ENCODE measurements around the gene IRF3. TPM values are rescaled to one million over a fixed set of nuclear protein-coding genes. Genes with fewer than 3 reads are reported as not detected.

IRF3 gene
- total and polyA plus RNA-seq, 8 donors: 60.2 to 93.6 (median 72.5) TPM

DNA sequence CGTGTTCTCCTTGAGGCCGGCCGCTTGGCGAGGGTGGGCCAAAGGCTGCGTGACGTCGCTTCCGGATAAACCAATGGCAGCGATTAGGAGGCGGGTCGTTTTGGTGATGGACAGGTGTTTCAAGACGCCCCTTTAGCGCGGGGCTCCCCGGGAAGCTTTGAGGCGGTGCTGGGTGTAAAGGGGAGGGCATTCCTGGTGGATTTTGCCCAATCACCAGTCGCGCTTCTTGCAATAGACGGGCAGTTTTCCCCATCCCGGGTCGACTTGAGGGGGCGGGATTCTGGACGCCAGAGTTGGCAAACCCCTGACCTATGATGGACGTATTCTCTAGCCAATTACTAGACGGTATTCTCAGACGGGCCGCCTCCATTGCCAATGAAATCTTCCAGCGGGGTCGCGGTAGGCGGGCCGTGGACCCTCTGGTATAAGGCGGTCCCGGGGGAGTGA, 11.2 kb upstream of the IRF3 start:
- intact Hi-C loops (cut with DNase I): no loop called here
- Histone ChIP-seq H3K9me3 (no peaks in the 10 kb centered on the region), H3K36me3 (peaks cover 0 to 15% of the 10 kb centered on the region in 2 donors), H3K4me1 (peaks cover 21 to 55% of the 10 kb centered on the region in 2 donors), H3K27me3 (no peaks in the 10 kb centered on the region), H3K4me3 (peak overlapping the region; percentile 99 to 100), H3K27ac (peak overlapping the region; percentile 86 to 95)
- TF ChIP-seq, protein P1, sequence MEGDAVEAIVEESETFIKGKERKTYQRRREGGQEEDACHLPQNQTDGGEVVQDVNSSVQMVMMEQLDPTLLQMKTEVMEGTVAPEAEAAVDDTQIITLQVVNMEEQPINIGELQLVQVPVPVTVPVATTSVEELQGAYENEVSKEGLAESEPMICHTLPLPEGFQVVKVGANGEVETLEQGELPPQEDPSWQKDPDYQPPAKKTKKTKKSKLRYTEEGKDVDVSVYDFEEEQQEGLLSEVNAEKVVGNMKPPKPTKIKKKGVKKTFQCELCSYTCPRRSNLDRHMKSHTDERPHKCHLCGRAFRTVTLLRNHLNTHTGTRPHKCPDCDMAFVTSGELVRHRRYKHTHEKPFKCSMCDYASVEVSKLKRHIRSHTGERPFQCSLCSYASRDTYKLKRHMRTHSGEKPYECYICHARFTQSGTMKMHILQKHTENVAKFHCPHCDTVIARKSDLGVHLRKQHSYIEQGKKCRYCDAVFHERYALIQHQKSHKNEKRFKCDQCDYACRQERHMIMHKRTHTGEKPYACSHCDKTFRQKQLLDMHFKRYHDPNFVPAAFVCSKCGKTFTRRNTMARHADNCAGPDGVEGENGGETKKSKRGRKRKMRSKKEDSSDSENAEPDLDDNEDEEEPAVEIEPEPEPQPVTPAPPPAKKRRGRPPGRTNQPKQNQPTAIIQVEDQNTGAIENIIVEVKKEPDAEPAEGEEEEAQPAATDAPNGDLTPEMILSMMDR (IDR thresholded peaks at IDR 0.05): no peak
- ATAC-seq (peak; percentile 83), DNase-seq (peak; percentile 96 to 100 (median 100))

DNA sequence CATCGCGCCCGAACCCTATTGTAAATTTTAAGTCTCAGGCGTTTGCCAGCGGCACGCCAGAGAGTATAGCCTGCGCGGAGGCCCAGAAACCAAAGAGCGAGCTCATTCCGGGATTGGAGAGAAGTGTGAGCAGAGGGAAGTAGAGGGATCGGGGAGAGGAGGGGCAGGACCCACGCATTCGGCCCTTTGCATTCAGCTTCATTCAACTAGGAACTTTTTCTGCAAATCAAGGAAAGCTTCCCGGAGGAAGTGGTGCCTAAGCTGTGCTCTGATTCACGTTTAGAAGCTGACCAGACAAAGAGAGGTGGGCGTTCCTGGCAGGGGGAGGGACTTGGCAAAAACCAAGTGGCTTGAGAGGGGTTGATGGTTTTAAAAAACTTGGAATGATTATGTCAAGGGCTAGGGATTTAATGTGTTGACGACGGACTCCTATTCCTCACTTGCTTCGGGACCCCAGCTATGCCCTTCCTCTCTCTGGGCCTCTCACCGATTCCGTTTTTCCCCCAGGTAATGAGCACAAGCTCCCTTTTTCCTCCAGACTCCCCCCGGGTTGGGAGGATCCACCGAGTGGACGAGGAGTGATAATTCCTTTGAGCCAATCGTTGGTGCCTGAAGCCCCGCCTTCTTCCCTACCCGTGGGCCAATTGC, 10.6 kb upstream of the IRF3 start:
- H3K4me1 ChIP-seq: peaks cover 21 to 56% of the 10 kb centered on the region in 2 donors
- ATAC-seq: peak; percentile 81
- peak overlapping the region; percentile 86 to 95 for H3K27ac ChIP-seq
- no peaks in the 10 kb centered on the region for H3K9me3 ChIP-seq
- TF ChIP-seq, protein P1 (IDR thresholded peaks at IDR 0.05): no peak
- peak overlapping the region; percentile 27 to 99 for H3K4me3 ChIP-seq
- no peaks in the 10 kb centered on the region for H3K27me3 ChIP-seq
- peaks cover 0 to 9% of the 10 kb centered on the region in 2 donors for H3K36me3 ChIP-seq
- peak in 3 of 4 donors; percentile 81 to 93 (median 87) for DNase-seq
- intact Hi-C loops (cut with DNase I): no loop called here

DNA sequence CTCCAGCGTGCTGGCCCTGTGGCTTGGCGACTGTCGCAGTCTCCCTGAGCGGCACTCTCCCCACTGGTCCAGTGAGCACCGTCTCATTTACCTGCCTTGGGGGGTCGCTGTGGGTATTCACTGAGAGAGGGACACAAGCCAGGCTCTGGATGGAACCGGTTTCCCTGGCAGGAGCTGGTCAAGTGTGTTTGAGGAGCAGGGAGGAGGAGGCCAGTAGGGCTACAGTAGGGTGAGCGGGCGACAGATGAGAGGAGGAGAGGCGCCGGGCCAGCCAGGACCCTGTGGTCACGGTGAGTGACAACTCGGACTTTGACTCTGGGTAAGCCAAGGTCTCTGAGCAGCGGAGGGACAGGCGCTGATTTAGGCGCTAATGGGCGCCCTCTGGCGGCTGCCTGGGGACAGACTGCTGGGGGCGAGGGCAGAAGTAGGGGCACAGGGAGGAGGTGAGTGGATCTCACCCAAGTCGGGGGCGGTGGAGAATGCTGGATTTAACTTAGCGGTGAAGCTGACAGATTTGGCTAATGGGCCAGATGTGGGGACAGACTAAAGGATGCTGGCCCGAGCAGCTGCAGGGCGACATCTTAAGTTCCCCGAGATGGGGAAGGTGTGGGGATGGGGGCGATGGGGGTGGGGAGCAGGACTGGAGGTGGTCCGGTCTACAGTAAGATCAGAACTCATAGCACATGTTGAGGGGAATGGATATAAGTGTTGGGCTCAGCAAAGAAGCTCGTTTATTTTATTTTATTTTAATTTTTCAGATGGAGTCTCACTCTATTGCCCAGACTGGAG, 6.7 kb upstream of the IRF3 start:
- Histone ChIP-seq H3K36me3 (peaks cover 0 to 10% of the 10 kb centered on the region in 2 donors), H3K27me3 (no peaks in the 10 kb centered on the region), H3K9me3 (no peaks in the 10 kb centered on the region), H3K4me3 (no peak overlapping the region), H3K27ac (peak overlapping the region in 1 of 2 donors; percentile 51), H3K4me1 (peaks cover 6 to 18% of the 10 kb centered on the region in 2 donors)
- TF ChIP-seq, protein P1 (IDR thresholded peaks at IDR 0.05): peak; percentile 88 to 90
- intact Hi-C loops (cut with DNase I): no loop called here
- ATAC-seq (peak; percentile 16), DNase-seq (peak in 3 of 4 donors; percentile 72 to 96 (median 80))

DNA sequence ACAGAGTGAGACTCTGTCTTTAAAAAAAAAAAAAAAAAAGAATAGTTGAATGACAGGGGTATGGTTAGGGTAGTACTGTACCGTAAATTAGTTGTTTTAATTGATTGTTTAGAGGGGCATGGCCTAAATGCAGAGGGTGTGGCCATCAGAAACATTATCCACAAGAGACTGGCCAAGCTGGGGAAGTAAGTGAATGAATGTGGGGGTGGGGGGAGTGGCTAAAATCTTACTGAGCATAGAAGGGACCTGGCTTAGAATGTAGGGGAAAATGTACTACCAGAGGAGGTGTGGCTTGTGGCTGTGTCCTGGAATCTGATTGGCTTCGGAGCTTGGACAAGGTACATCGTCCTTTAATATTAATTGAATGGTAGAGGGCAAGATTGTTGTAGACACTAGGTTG, 3.9 kb upstream of the IRF3 start:
- TF ChIP-seq, protein P1 (IDR thresholded peaks at IDR 0.05): no peak
- intact Hi-C loops (cut with DNase I): no loop called here
- no peaks in the 10 kb centered on the region for H3K27me3 ChIP-seq
- H3K9me3 ChIP-seq: no peaks in the 10 kb centered on the region
- H3K4me1 ChIP-seq: peaks cover 6 to 27% of the 10 kb centered on the region in 2 donors
- peaks cover 0 to 10% of the 10 kb centered on the region in 2 donors for H3K36me3 ChIP-seq
- H3K27ac ChIP-seq: no peak overlapping the region
- ATAC-seq (no peak), DNase-seq (no peak)
- H3K4me3 ChIP-seq: no peak overlapping the region

DNA sequence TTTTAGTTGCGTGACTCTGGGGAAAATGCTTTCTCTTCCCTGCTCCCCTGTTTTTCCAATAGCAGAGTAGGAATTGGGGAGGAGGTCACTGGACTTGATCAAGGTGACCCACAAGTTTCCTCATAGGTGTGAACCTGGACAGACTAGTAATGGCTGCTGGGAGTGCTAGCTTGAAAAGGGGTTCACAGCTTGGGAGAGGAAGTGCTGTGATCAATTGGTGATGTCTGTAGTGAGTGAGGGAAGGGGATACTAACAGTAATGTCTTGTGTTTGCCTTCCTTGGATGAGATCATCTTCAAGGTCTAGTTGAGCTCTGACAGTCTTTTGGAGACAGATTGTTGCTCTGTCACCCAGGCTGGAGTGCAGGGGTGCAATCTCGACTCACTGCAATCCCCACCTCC, 1.8 kb upstream of the IRF3 start:
- no peak overlapping the region for H3K27ac ChIP-seq
- ATAC-seq (no peak), DNase-seq (no peak)
- no peaks in the 10 kb centered on the region for H3K9me3 ChIP-seq
- no peak overlapping the region for H3K4me3 ChIP-seq
- no peaks in the 10 kb centered on the region for H3K27me3 ChIP-seq
- H3K36me3 ChIP-seq: peaks cover 0 to 19% of the 10 kb centered on the region in 2 donors
- H3K4me1 ChIP-seq: peaks cover 10 to 40% of the 10 kb centered on the region in 2 donors
- TF ChIP-seq, protein P1 (IDR thresholded peaks at IDR 0.05): no peak
- intact Hi-C loops (cut with DNase I): no loop called here
